ENCODE results near the gene WDFY4.

Gene WDFY4

DNA sequence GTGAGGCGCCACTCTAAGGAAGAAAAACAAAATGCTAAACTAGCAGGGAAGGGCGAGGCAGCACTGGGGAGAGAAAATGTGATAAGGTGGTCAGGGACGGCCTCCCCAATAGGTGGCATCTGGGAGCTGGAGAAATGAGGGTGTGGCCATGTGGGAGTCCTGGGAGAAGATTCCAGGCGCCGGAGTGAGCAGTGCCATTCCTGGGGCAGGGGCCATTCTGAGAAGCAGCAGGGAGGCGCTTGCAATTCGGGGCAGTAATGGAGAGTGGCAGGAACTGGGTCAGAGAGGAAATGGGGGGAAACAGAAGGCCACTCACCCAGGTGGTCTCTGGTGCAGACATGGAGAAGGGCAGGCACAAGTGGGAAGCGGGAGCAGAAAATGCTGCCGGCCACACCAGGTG lies 316.7 kb downstream of the WDFY4 start:
- DNase-seq = no peak

DNA sequence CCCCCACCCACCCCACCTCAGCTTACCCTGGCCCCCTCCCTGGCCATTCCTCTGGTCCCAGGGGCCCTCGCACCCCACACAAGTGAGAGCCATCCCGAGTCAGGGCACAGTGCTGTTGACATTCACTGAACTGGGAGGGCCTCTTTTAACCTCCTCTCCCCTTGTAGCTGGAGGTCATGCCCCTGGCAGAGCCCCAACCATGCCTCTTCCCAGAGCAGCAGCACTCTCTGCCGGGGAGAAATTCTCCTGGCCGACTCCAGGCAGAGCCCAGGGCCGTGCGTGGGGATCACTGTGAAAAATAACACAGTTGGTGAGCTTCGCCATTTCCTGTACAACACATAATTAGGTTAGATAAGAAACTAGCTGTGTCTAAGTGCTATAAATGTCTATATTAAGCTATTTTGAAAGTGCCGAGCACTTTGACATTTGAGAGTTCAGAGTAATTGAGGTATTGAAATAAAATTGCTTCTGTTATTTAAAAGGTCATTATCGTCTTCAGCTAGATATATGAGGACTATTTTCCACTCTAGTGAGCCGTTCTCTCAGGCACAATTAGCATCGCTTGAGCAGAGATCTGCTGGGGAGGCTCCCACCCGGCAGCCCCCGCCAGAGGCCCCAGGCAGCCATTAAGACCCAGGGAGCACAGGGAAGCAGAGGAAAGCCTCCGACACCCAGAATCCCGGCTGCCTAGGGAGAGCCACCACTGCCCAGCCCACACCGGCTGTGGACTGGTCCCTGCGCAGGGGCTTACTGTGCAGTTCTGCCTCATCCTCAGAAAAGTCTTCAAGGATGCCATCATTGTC lies 317.4 kb downstream of the WDFY4 start:
- DNase-seq = no peak

DNA sequence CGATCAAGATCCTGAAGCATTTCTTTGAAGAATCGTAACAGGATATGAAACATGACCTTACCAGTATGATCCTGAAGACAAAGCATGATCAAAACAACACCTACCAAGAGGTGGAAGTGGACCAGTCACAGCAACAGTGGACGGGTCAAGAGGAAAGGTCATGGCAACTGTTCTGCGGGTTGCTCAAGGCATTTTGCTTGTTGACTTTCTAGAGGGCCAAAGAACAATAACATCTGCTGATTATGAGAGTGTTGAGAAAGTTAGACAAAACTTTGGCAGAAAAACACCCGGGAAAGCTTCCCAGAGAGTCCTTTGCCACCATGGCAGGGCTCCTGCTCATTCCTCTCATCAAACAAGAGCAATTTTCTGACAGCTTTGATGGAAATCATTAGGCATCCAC lies 320.6 kb downstream of the WDFY4 start:
- no peak for DNase-seq

DNA sequence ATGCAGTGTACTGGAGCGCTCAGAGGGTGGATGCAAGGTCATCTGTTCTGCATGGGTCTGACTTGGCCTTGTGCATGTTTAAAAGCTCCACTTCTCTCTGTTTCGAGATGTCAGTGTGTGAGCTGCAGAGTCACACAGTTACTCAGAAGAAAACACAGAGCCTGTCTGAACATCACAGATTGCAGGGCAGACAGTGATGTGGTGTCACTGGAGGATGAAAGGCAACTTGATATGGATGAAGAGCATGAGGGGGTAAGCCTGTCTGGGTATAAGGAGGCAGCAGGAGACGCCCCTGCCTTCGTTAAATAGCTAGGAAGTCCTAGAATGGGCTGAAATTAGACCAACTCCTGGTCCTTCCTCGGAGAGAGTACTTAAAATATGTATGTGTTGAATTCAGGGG lies 322.5 kb downstream of the WDFY4 start:
- no peak for DNase-seq

DNA sequence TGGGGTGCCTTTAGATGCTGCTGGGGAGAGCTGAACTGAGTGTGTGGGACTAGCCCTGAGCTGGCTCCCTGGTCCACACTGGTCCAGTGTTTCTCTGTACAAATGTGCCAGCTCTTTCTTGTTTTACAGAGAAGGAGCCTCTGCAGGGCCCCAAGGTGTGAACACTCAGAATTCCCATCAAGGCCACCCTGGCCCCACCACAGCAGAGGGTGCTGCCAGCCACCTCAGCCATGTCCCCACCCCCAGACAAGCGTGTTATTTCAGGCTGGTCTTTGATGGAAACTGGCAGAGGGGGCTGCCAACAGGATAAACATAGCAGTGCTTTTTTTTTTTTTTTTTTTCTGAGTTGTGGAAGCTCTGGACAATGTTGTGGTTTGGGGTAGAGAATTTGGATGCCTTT lies 323.4 kb downstream of the WDFY4 start:
- DNase-seq = no peak

DNA sequence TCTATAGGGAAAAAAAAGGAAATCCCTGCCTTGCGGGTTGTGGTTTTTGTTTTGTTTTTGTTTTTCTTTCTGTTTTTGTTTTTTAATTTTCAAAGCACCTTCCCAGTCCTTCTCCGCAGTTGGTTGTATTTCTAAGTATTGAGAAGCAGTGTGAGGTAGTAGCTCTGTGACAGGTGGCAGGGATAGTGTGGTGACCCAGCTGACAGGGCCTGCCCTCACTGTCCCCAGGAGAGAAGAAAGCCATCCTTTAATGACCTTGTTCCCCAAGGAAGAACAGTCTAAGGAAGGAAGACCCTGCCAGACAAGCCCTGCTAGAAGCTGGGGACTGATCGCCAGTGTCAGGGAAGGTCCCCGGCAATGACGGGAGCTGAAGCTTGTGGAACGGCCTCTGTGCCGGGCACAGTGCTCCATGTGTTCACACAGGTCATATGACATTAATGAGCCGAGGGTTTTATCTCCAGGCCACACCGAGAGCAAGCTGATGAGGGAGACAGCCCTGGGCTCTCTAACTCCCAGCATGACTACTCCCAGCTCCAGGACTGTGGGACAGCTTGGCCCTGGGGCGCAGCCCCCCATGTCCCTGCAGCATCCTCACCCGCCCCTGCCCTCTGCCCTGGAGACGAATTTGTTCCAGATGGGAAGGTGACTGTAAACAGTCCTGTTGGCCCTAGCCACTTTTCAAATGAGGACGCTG lies 324.0 kb downstream of the WDFY4 start:
- DNase-seq = no peak

DNA sequence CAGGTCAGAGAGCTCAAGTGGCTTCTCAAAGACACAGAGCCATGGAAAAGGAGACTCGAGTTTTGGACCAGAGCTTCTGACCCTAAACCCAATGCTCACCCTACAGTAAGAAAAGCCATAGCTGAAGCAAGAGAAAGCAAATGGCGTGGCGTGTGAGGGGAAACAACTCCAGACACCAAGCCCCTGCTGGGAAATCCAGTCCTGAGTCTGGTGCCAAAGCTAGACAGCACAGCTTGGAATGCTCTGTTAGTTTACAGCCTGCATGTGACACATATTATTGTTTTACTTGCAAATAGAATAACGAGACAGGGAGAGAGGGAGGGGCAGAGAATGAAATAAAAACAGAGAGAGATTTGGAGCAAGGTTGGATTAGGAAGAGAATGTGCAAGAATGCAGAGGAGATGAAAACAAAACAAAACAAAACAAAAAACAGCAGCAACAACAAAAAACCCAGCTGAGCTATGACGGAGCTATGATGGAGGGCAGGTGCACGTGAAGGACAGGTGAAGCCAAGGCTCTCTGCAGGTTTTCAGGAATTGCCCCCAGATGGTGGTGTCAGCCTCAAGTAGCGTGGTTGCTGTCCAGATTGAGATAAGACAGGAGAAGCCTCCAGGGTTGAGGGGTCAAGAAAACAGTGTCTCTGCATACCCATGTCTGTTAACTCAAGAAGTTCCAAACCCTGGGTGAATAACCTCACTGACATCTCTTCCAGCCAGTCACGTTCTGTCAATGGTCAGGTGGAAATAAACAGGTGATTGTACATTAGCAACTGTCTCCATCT lies 324.7 kb downstream of the WDFY4 start:
- DNase-seq = no peak

DNA sequence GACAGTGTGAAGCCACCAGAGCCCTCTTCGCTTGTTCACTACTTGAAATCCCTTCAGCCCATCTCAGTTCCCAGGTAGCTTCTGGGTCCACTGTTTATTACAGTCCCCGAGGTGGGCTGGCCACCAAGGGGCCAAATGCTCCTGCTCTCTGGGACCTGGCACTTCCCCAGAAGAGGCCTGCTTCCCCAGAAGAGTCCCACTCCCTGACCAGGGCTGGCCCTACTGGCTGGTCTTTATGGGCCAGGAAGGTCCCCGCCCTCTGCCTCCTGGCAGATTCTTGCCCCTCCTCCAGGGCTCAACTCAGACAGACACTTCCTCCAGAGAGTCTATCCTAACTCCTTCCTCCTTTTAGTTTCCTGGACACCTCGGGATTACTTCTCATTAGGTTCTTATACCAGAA lies 325.6 kb downstream of the WDFY4 start:
- no peak for DNase-seq

DNA sequence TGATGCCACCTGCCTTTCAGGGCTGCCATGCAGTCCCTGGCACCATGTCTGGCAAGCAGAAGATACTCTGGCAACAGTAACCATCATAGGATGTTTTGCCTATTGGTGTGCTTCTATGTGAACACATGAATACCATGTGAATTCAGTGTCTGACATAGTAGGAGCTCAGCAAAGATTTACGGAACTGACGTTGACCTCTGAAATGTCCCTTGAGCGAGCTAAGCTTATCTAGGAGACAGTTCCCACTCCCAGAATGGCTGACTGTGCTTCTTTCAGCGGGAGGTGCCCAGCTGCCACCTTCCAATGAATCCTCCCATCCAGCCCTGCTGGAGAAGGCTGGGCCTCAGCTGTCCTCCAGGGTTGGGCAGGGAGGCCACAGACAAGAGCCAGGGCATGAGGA lies 326.2 kb downstream of the WDFY4 start:
- DNase-seq = no peak

DNA sequence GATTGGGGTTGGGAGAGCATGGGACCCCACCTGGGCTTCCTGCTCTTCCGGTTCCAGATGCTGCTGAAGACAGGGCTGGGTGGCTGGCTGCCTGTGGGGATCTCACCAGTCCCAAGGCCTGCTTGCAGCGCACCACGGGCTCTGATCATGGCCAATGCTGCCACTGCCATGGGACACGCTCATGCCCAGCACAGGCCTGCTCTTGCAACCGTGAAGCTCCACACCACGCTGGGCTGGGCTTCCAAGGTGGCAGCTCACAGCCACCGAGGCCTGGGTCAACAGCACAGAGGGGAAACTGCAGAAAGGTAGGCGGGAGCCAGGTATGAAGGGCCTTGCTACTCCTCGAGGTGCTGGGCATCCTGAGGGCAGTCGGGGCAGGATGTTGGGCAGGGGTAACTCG lies 327.1 kb downstream of the WDFY4 start:
- no peak for DNase-seq

DNA sequence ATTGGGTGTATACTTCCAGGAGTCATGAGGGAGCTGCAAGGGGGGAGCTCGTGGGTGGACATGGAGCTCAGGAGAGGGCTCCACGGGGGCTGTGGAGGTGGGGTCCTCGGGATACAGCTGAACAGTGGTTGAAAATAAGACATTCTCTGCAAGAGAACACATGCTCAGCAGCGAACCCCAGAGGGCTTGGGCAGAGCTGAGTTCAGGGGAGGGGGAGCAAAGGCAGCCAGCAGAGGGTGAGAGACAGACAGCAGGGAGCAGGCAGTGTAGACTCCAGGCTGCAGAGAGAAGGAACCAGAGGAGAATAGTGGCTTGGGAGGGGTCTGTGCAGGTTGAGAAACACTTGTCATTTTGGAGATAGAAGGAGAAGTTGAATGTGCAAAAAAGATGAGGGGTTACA lies 327.9 kb downstream of the WDFY4 start:
- no peak for DNase-seq

DNA sequence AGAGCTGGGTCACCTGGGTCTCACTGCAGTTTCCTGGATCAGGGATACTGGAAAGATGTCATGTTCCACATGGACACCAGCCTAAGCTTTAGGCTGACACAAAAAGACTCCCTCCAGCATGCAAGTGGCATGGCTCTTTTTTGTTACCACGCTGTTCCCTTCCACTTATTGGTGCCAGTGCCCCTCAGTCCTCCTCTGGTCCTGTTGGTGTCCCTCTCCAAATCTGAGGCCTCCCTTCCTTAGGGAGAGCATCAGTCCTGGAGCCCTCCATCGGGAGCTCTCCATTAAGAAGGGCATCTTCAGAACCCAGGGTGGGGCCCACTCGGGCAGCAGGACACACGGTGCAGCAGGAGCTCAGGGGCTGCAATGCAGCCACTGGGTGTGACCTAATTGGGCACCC lies 331.0 kb downstream of the WDFY4 start:
- DNase-seq = no peak

DNA sequence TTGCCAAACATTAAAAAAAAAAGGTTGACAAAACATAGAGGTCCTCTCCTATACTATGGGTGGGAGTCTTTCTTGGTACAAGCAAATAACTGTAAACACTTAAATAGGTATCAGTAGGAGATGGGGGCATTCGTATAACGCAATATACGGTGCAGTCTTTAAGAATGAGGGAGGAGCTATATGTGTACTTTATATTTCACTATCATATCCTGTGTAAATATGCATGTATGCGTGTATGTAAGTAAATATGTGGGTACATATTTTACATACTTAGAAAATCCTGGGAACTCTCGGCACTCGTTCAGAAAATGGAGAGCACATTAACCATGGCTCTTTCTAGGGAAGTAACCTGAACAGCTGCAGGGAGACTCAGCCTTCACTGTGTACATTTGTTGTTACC lies 337.0 kb downstream of the WDFY4 start:
- no peak for DNase-seq

DNA sequence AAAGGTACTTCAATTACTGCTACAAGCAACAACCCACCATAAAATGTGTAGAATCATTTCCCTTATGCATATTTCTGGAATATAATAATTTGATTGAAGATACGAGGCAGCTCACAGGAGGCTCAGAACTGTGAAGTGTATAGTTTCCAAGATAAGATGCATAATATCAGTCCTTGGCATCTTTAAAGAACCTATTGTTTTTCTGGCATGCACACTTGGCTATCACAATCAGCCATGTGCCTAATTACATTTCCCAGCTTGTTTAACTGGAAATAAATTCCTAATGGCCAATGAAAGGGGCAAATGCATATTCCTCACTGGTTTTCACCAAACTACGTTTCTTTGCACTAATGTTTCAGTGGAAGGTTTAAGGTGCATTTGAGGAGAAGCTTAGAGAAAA lies 338.4 kb downstream of the WDFY4 start:
- DNase-seq = no peak

DNA sequence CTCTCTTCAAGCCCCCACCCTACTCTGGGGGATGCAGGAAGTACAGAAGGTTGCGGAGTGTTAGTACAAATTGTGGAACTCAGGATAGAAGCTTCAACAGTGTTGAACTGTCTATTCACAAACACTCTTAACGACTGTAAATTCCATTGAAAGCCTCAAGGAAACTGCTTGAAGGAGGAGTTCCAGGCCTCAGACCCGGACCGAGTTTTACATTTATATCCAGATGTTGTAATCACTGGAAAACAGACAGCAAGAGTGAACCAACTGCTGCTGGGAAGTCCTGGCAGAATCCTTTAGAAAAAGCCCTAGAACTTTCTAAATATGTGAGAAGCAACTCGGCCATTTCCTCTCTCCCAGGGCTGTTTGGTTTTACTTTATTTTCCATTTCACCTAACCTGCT lies 339.1 kb downstream of the WDFY4 start:
- no peak for DNase-seq

DNA sequence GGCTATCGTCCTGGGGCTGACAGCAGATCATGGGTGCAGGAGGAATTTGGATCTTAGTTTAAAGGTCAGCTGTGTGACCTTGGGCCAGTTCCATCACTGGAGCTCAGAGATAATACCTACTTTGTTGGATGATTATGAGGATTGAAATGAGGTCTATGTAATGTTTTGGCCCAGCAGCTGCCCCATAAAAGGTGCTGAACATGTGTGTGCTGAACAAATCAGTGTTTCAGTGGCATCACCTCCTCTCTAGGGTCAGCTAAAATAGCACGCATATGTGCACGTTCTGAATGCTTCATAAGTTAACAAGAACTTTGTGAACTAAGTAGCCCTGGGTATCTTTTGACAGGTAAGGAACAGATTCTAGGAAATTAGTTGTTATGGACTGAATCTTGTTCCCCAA lies 339.8 kb downstream of the WDFY4 start:
- DNase-seq = no peak

DNA sequence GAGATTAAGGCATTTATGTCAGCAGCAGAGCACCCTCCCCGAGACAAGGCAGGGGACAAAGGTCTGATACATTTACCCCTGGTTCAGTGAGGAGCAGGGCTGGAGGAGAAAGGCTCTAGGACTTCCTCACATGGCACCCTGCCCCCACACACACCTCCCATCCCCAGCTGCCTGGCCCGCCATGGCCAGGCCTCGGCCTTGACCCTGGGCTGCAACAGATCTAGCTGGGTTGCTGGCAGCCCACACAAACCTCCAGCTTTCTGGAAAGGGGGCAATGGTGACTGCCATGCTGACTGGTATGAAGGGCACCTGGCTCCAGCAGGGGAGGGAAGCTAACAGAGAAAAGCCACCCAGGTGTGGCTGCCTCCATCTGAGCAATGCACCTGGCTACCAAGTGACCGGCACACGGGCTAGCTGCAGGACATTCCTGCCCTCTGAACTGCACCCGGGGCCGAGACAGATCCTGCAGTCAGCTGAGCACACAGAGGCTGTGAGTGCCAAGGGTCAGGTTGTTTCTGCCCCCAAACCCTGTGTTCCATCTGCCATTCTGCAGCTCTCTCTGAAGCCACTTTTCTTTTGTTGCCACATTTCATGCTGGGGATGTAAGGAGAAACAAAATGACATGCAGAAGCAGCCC lies 340.8 kb downstream of the WDFY4 start:
- no peak for DNase-seq

DNA sequence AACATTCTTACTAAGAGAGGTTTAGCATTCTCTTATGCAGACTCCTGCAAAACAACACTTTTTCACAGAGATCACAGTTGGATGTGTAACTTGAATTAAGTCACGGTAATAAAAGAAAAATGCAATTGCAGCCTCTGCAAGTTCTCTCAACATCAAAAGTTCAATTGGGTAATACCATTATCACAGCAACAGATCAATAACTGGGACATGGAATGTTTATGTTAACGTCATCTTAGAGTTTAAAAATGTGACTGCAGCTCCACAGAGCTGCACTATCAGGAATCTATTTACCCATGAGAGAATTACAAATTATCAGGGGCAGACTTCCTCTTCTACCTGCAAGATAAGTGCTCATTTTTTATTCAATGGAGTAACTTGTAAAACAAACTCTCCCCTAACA lies 344.0 kb downstream of the WDFY4 start:
- no peak for DNase-seq

DNA sequence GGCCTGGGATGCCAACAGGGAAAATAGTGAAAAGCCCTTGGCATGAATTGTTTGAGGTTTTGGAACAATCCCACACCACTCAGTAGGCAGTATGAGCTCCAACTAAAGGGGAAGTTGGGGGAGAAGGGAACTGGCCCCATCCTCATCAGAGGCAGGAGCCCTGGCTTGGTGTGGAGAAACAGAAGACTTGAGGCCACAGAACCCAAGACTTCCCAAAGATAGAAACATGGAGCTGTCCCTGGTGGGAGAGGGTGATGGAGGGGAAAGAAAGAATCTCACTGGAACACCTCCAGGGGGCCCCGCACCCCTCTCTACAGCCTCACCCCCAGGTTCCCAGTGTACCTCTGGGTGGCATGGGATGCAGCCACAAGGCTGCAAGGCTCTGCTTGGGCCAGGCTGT lies 345.0 kb downstream of the WDFY4 start:
- DNase-seq = no peak

Measured in NCI-H1694 (cell line).